ENCODE data around the gene GATAD2B.
"Not testable (repeated sequence)": the region's sequence is repeated elsewhere in the genome, so short reads cannot be mapped to it uniquely, and the experiment has no call there.

Gene GATAD2B

GRCh38 chr1:153793973-153794615 lies 128.7 kb downstream of the GATAD2B start:
- DNase-seq = no peak

- DNase-seq = no peak
Measured at GRCh38 chr1:153793261-153793972, 129.4 kb downstream of the GATAD2B start.

GRCh38 chr1:153792631-153793041 lies 130.1 kb downstream of the GATAD2B start:
- no peak for DNase-seq

GRCh38 chr1:153791648-153792253 lies 131.0 kb downstream of the GATAD2B start:
- no peak for DNase-seq

GRCh38 chr1:153790966-153791647 lies 131.7 kb downstream of the GATAD2B start:
- no peak for DNase-seq

- no peak for DNase-seq
Measured at GRCh38 chr1:153790313-153790965, 132.3 kb downstream of the GATAD2B start.

GRCh38 chr1:153789478-153790034 lies 133.2 kb downstream of the GATAD2B start:
- peak; percentile 21 for DNase-seq

GRCh38 chr1:153786038-153786790 lies 136.6 kb downstream of the GATAD2B start:
- no peak for DNase-seq

- DNase-seq = peak; percentile 95
Measured at GRCh38 chr1:153783233-153784190, 139.3 kb downstream of the GATAD2B start.

GRCh38 chr1:153782648-153783047 lies 140.1 kb downstream of the GATAD2B start:
- DNase-seq = not testable (repeated sequence)

GRCh38 chr1:153780551-153780950 lies 142.2 kb downstream of the GATAD2B start:
- DNase-seq = no peak

GRCh38 chr1:153779781-153780541 lies 142.8 kb downstream of the GATAD2B start:
- no peak for DNase-seq

- DNase-seq = no peak
Measured at GRCh38 chr1:153778824-153779519, 143.8 kb downstream of the GATAD2B start.

GRCh38 chr1:153778051-153778823 lies 144.5 kb downstream of the GATAD2B start:
- DNase-seq = no peak

GRCh38 chr1:153777648-153778047 lies 145.1 kb downstream of the GATAD2B start:
- no peak for DNase-seq

- DNase-seq = no peak
Measured at GRCh38 chr1:153776845-153777370, 145.9 kb downstream of the GATAD2B start.

- DNase-seq = no peak
Measured at GRCh38 chr1:153776352-153776751, 146.4 kb downstream of the GATAD2B start.
